Kidney (tissue), 14 donors: ENCODE data around the gene ALDOC. TPM values are rescaled to one million over a fixed set of nuclear protein-coding genes. Genes with fewer than 3 reads are reported as not detected.

Experiments used
- DNase-seq, 5 donors: peaks; one replicate each; pipeline ENCODE4 v3.0.0-alpha.2; 2013 to 2020
- FAIRE-seq: peaks from 2 replicates; lab custom pipeline; 2012; peaks lifted over from hg19 to GRCh38; lab: Jason Lieb, UNC
- H3K27ac ChIP-seq, 2 donors: one replicate each; pipeline ENCODE4 v1.7.0; 2013; ENCODE audit warnings: low read depth in 2 of 2, low read length in 2 of 2, inconsistent platforms in 1 of 2
- H3K27me3 ChIP-seq: one replicate; pipeline ENCODE4 v1.7.1; 2013; ENCODE audit warnings: low read length, inconsistent platforms; ENCODE audit not compliant: control insufficient read depth, insufficient read depth
- H3K36me3 ChIP-seq, 3 donors: one replicate each; pipeline versions ENCODE4 v1.7.0 to v1.7.1; 2013; ENCODE audit warnings: low read length in 3 of 3, control low read depth in 1 of 3, inconsistent platforms in 1 of 3; ENCODE audit not compliant: insufficient read depth in 3 of 3, control insufficient read depth in 2 of 3
- H3K4me1 ChIP-seq, 3 donors: one replicate each; pipeline versions ENCODE4 v1.7.0 to v1.7.1; 2013; ENCODE audit warnings: low read length in 3 of 3, inconsistent platforms in 1 of 3, low read depth in 1 of 3; ENCODE audit not compliant: control insufficient read depth in 2 of 3, insufficient read depth in 2 of 3
- H3K4me3 ChIP-seq, 3 donors: one replicate each; pipeline versions ENCODE4 v1.7.0 to v1.8.1; 2013; ENCODE audit warnings: low read length in 3 of 3, control low read depth in 1 of 3, inconsistent platforms in 1 of 3
- H3K9ac ChIP-seq, 3 donors: one replicate each; pipeline versions ENCODE4 v1.7.0 to v1.7.1; 2013; ENCODE audit warnings: low read length in 3 of 3, control low read depth in 1 of 3, inconsistent platforms in 1 of 3
- H3K9me3 ChIP-seq, 3 donors: one replicate each; pipeline versions ENCODE4 v1.7.0 to v1.7.1; 2013; ENCODE audit warnings: low read length in 3 of 3, control low read depth in 1 of 3, inconsistent platforms in 1 of 3; ENCODE audit not compliant: control insufficient read depth in 2 of 3, insufficient read depth in 1 of 3
- CTCF ChIP-seq: IDR thresholded peaks from 3 replicates; pipeline ENCODE4 v1.5.1; 2012; ENCODE audit warnings: mild to moderate bottlenecking, moderate library complexity, borderline replicate concordance; ENCODE audit not compliant: insufficient read depth; ENCODE audit errors: extremely low read depth
- intact Hi-C: fragments of 100-400 bp; cut with DNase I; formaldehyde crosslinking; loops from one replicate; pipeline ENCODE4 v1.11.1; 2022
- polyA plus RNA-seq: library from polyadenylated mRNA; stranded (reverse); fragments of 350-450 nt; fragmentation: Illumina TruSeq; extraction: RNeasy Lipid Tissue Mini Kit (QIAGEN cat#74804); gene quantifications from one replicate; pipeline ENCODE4 v1.2.3, GENCODE V29; 2014; ENCODE audit warnings: low read depth, low replicate concordance; ENCODE audit not compliant: insufficient read depth
- total RNA-seq: library from RNA; stranded (reverse); fragmentation: NEBNext Ultra II Directional; extraction: Animal tissue kit (Norgen Biotek cat#: 25700); gene quantifications from one replicate; pipeline ENCODE4 v1.2.1, GENCODE V29; 2021
- donor health status: control.
- donor health status: control.
- donor health status: control.
- donor health status: control.
- donor health status: control.
- donor health status: DM: yes; HTN: yes; CAD: no.
- donor health status: Normal renal cell carcinoma (clear cell type).

The ALDOC gene
- total and polyA plus RNA-seq, 2 donors from 2014 or later = 7.1 to 21.9 TPM

DNA sequence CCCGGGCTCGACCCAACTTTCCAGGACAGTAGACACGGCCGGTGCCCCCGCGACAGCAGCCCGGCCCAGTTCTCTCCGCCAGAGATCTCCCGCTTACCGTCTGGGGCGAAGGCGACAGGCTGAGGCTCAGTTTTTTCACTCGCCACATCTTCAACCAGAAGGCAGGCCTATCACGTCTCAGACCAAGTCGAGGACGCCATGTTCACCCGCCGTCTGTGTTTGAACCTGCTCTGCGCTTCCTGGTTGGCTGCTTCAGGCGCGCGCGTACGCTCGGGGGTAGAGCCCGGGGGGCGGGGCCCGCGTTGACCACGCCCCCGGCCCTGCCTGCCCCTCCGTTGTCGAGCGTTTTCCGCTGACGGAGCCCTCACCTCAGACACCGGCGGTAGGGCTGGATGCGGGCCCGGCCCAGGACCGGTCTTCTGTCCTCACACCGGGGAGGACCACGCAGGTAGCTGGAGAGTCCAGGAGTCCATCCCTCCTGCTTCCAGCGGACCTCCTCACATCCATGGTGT, 22.2 kb upstream of the ALDOC start, which contains the start of gene SPAG5:
Gene SPAG5 (minus strand): TSS at position 227 of the 512 bp plus-strand sequence. CDS start 79 bp downstream, at position 148.
- Histone ChIP-seq H3K4me3 (peak within 1 kb of the TSS; percentile 78 to 90 (median 81)), H3K9ac (peak within 1 kb of the TSS; percentile 81 to 94 (median 86)), H3K9me3 (no peaks in the 10 kb centered on the region), H3K4me1 (peaks cover 0 to 12% (median 10%) of the 10 kb centered on the region in 3 donors), H3K27ac (peak within 1 kb of the TSS; percentile 91 to 96), H3K36me3 (no peaks in the 10 kb centered on the region), H3K27me3 (no peaks in the 10 kb centered on the region)
- no peak for TF ChIP-seq CTCF
- FAIRE-seq = no peak
- intact Hi-C loops = no loop called here
- DNase-seq = peak; percentile 95 to 97 (median 96)

- intact Hi-C loops = no loop called here
- no peak for TF ChIP-seq CTCF
- peak overlapping the region in 1 of 3 donors; percentile 65 for H3K9ac ChIP-seq
- H3K36me3 ChIP-seq = no peaks in the 10 kb centered on the region
- no peaks in the 10 kb centered on the region for H3K9me3 ChIP-seq
- DNase-seq = peak in 2 of 5 donors; percentile 15 to 56
- peaks cover 0 to 12% (median 10%) of the 10 kb centered on the region in 3 donors for H3K4me1 ChIP-seq
- peak overlapping the region; percentile 58 to 85 (median 78) for H3K4me3 ChIP-seq
- H3K27me3 ChIP-seq = no peaks in the 10 kb centered on the region
- no peak overlapping the region for H3K27ac ChIP-seq
- no peak for FAIRE-seq
These were observed 21.7 kb upstream of the ALDOC start for GRCh38 chr17:28598389-28598788.

DNA sequence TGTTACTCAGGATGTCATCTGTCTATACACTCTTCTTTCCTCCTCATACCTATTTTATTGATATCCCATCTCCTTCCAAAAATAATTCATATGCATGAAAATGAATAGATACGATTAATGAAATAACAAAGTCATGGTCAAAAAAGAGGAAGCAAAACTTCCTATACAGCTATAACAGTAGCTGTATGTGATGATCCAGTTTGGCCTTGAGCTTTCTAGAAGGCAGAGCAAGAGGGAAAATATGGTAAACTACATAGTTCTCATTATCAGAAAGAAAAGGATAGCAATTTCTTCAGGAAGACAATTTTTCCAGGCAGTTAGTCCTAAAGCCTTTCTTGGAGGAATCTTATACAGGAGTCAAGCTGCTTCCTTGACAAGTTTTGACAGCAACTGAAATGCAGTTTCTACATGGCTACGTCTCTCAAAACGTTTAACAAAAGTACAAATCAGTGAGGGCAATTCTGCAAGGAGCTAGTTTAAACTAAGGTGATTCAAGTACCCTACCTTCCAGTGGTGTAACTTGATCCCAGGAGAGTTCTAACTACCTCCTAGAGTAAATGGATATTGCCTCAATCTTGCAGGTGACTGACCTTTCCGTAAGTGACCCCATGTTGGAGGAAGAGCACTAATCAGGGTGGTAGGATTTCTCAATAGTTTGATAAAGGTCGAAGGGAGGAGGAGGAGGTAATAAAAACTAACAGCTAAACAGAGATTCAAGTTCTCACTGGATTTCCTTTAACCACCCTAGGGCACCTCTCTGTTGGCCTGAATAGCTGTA, 21.1 kb upstream of the ALDOC start:
- Histone ChIP-seq H3K36me3 (peaks cover 0 to 5% (median under 1%) of the 10 kb centered on the region in 3 donors), H3K27me3 (no peaks in the 10 kb centered on the region), H3K9me3 (no peaks in the 10 kb centered on the region), H3K27ac (no peak overlapping the region), H3K4me1 (peaks cover 0 to 12% (median 10%) of the 10 kb centered on the region in 3 donors), H3K4me3 (peak overlapping the region in 2 of 3 donors; percentile 78 to 85), H3K9ac (peak overlapping the region in 1 of 3 donors; percentile 65)
- intact Hi-C loops = no loop called here
- DNase-seq (peak in 1 of 5 donors; percentile 25), FAIRE-seq (no peak)
- TF ChIP-seq CTCF = no peak
